Naive B cell (primary cell): Measurements from ENCODE around the gene KCNAB2. TPM values are rescaled to one million over a fixed set of nuclear protein-coding genes. Genes with fewer than 3 reads are reported as not detected.

Source experiments
- ATAC-seq, 2 donors: fragments of 150-1000 bp; cut with Tn5 transposase; 2 replicates each; pipeline ENCODE4 v1.10.0; 2021; ENCODE audit warnings: low read depth in 2 of 2, mild to moderate bottlenecking in 2 of 2, moderate library complexity in 2 of 2
- DNase-seq: peaks from one replicate; pipeline ENCODE4 v3.0.0; 2022
- H3K27ac Mint-ChIP-seq, 6 donors: one replicate each; pipeline ENCODE4 v1.8.0; 2020 to 2022; ENCODE audit warnings: mild to moderate bottlenecking in 6 of 6, mixed read lengths in 6 of 6, moderate library complexity in 5 of 6, inconsistent platforms in 2 of 6
- H3K27me3 Mint-ChIP-seq, 3 donors: one replicate each; pipeline ENCODE4 v1.8.0; 2021 to 2022; ENCODE audit warnings: mixed read lengths in 3 of 3, mild to moderate bottlenecking in 1 of 3
- H3K36me3 Mint-ChIP-seq, 2 donors: one replicate each; pipeline ENCODE4 v1.8.0; 2020 to 2022; ENCODE audit warnings: mixed read lengths in 2 of 2, inconsistent platforms in 1 of 2, mild to moderate bottlenecking in 1 of 2
- H3K4me1 Mint-ChIP-seq, 3 donors: one replicate each; pipeline ENCODE4 v1.8.0; 2020 to 2022; ENCODE audit warnings: mixed read lengths in 3 of 3, inconsistent platforms in 1 of 3, mild to moderate bottlenecking in 1 of 3, moderate library complexity in 1 of 3
- H3K4me3 Mint-ChIP-seq, 8 donors: one replicate each; pipeline ENCODE4 v1.8.0; 2020 to 2022; ENCODE audit warnings: mild to moderate bottlenecking in 8 of 8, mixed read lengths in 8 of 8, moderate library complexity in 8 of 8, inconsistent platforms in 2 of 8
- H3K9me3 Mint-ChIP-seq, 7 donors: one replicate each; pipeline ENCODE4 v1.8.0; 2020 to 2022; ENCODE audit warnings: mixed read lengths in 7 of 7, mild to moderate bottlenecking in 5 of 7, inconsistent platforms in 2 of 7, moderate library complexity in 1 of 7
- polyA plus RNA-seq, 6 donors: library from polyadenylated mRNA; unstranded; fragments of 300-500 nt; fragmentation: Illumina TruSeq; gene quantifications; one replicate each; pipeline ENCODE4 v1.2.3, GENCODE V29; 2021; ENCODE audit warnings: low read depth in 6 of 6

Gene KCNAB2
- polyA plus RNA-seq, 6 donors from 2014 or later: 10.2 to 16.8 (median 13.9) TPM

GRCh38 chr1:6124746-6125365 is 79.2 kb downstream of the KCNAB2 start:
- DNase-seq: no peak
- ATAC-seq: no peak
- Mint-ChIP-seq H3K9me3 (peaks cover 0 to 2% (median 0%) of the 10 kb centered on the region in 7 donors), H3K36me3 (no peaks in the 10 kb centered on the region), H3K27ac (peak overlapping the region in 1 of 6 donors; percentile 26), H3K4me1 (peaks cover 5 to 14% (median 14%) of the 10 kb centered on the region in 3 donors), H3K4me3 (no peak overlapping the region), H3K27me3 (peaks cover 0 to 31% (median 22%) of the 10 kb centered on the region in 3 donors)

GRCh38 chr1:6125366-6125765 is 79.7 kb downstream of the KCNAB2 start:
- ATAC-seq (no peak), DNase-seq (no peak)
- Mint-ChIP-seq H3K36me3 (no peaks in the 10 kb centered on the region), H3K9me3 (peaks cover 0 to 2% (median 0%) of the 10 kb centered on the region in 7 donors), H3K4me1 (peaks cover 5 to 14% (median 14%) of the 10 kb centered on the region in 3 donors), H3K27ac (no peak overlapping the region), H3K4me3 (no peak overlapping the region), H3K27me3 (peaks cover 0 to 31% (median 22%) of the 10 kb centered on the region in 3 donors)

GRCh38 chr1:6126028-6126427 is 80.3 kb downstream of the KCNAB2 start:
- H3K4me3 Mint-ChIP-seq: no peak overlapping the region
- ATAC-seq: no peak
- peaks cover 0 to 2% (median 0%) of the 10 kb centered on the region in 7 donors for H3K9me3 Mint-ChIP-seq
- H3K4me1 Mint-ChIP-seq: peaks cover 5 to 14% (median 14%) of the 10 kb centered on the region in 3 donors
- DNase-seq: no peak
- H3K27ac Mint-ChIP-seq: no peak overlapping the region
- no peaks in the 10 kb centered on the region for H3K36me3 Mint-ChIP-seq
- peaks cover 0 to 31% (median 22%) of the 10 kb centered on the region in 3 donors for H3K27me3 Mint-ChIP-seq

GRCh38 chr1:6126521-6127067 is 80.9 kb downstream of the KCNAB2 start:
- peak overlapping the region in 2 of 8 donors; percentile 13 to 75 for H3K4me3 Mint-ChIP-seq
- peaks cover 0 to 31% (median 22%) of the 10 kb centered on the region in 3 donors for H3K27me3 Mint-ChIP-seq
- ATAC-seq (no peak), DNase-seq (no peak)
- H3K9me3 Mint-ChIP-seq: peaks cover 0 to 2% (median 0%) of the 10 kb centered on the region in 7 donors
- no peak overlapping the region for H3K27ac Mint-ChIP-seq
- no peaks in the 10 kb centered on the region for H3K36me3 Mint-ChIP-seq
- peaks cover 5 to 14% (median 14%) of the 10 kb centered on the region in 3 donors for H3K4me1 Mint-ChIP-seq

- Mint-ChIP-seq H3K4me3 (peak overlapping the region in 1 of 8 donors; percentile 18), H3K27ac (no peak overlapping the region), H3K27me3 (peaks cover 5 to 35% (median 30%) of the 10 kb centered on the region in 3 donors), H3K36me3 (peaks cover 0 to 11% of the 10 kb centered on the region in 2 donors), H3K4me1 (peaks cover 5 to 14% (median 14%) of the 10 kb centered on the region in 3 donors), H3K9me3 (peaks cover 4 to 10% (median 10%) of the 10 kb centered on the region in 7 donors)
- ATAC-seq (peak; percentile 75 to 81), DNase-seq (peak; percentile 19)
These were observed 82.0 kb downstream of the KCNAB2 start for GRCh38 chr1:6127587-6128163.

GRCh38 chr1:6128276-6129081 is 82.8 kb downstream of the KCNAB2 start:
- peaks cover 4 to 13% (median 12%) of the 10 kb centered on the region in 7 donors for H3K9me3 Mint-ChIP-seq
- no peak overlapping the region for H3K4me3 Mint-ChIP-seq
- no peak for DNase-seq
- peaks cover 0 to 14% of the 10 kb centered on the region in 2 donors for H3K36me3 Mint-ChIP-seq
- H3K4me1 Mint-ChIP-seq: peaks cover 5 to 14% (median 14%) of the 10 kb centered on the region in 3 donors
- H3K27ac Mint-ChIP-seq: peak overlapping the region in 1 of 6 donors; percentile 59
- H3K27me3 Mint-ChIP-seq: peaks cover 5 to 40% (median 34%) of the 10 kb centered on the region in 3 donors
- ATAC-seq: no peak

GRCh38 chr1:6129313-6129712 is 83.6 kb downstream of the KCNAB2 start:
- peaks cover 5 to 14% (median 14%) of the 10 kb centered on the region in 3 donors for H3K4me1 Mint-ChIP-seq
- H3K4me3 Mint-ChIP-seq: peak overlapping the region in 1 of 8 donors; percentile 24
- peaks cover 4 to 13% (median 12%) of the 10 kb centered on the region in 7 donors for H3K9me3 Mint-ChIP-seq
- H3K36me3 Mint-ChIP-seq: peaks cover 0 to 14% of the 10 kb centered on the region in 2 donors
- ATAC-seq (no peak), DNase-seq (no peak)
- H3K27me3 Mint-ChIP-seq: peaks cover 5 to 43% (median 34%) of the 10 kb centered on the region in 3 donors
- H3K27ac Mint-ChIP-seq: no peak overlapping the region

GRCh38 chr1:6130036-6130435 is 84.3 kb downstream of the KCNAB2 start:
- peaks cover 4 to 13% (median 12%) of the 10 kb centered on the region in 7 donors for H3K9me3 Mint-ChIP-seq
- peaks cover 5 to 39% (median 32%) of the 10 kb centered on the region in 3 donors for H3K27me3 Mint-ChIP-seq
- peaks cover 5 to 14% (median 14%) of the 10 kb centered on the region in 3 donors for H3K4me1 Mint-ChIP-seq
- no peak overlapping the region for H3K27ac Mint-ChIP-seq
- DNase-seq (no peak), ATAC-seq (no peak)
- H3K4me3 Mint-ChIP-seq: peak overlapping the region in 1 of 8 donors; percentile 20
- peaks cover 0 to 14% of the 10 kb centered on the region in 2 donors for H3K36me3 Mint-ChIP-seq

GRCh38 chr1:6130596-6130995 is 84.9 kb downstream of the KCNAB2 start:
- Mint-ChIP-seq H3K4me1 (peaks cover 5 to 14% (median 14%) of the 10 kb centered on the region in 3 donors), H3K36me3 (peaks cover 0 to 14% of the 10 kb centered on the region in 2 donors), H3K9me3 (peaks cover 4 to 13% (median 12%) of the 10 kb centered on the region in 7 donors), H3K4me3 (no peak overlapping the region), H3K27ac (peak overlapping the region in 1 of 6 donors; percentile 92), H3K27me3 (peaks cover 5 to 35% (median 27%) of the 10 kb centered on the region in 3 donors)
- DNase-seq (no peak), ATAC-seq (no peak)

- no peak for DNase-seq
- Mint-ChIP-seq H3K27me3 (peaks cover 5 to 27% (median 19%) of the 10 kb centered on the region in 3 donors), H3K4me3 (no peak overlapping the region), H3K9me3 (peaks cover 4 to 13% (median 12%) of the 10 kb centered on the region in 7 donors), H3K4me1 (peaks cover 4 to 13% (median 12%) of the 10 kb centered on the region in 3 donors), H3K27ac (no peak overlapping the region), H3K36me3 (peaks cover 0 to 14% of the 10 kb centered on the region in 2 donors)
- no peak for ATAC-seq
These were observed 85.9 kb downstream of the KCNAB2 start for GRCh38 chr1:6131561-6131960.

GRCh38 chr1:6133146-6133895 is 87.6 kb downstream of the KCNAB2 start:
- H3K4me1 Mint-ChIP-seq: peaks cover 0 to 6% (median 0%) of the 10 kb centered on the region in 3 donors
- peaks cover 0 to 14% of the 10 kb centered on the region in 2 donors for H3K36me3 Mint-ChIP-seq
- peaks cover 4 to 13% (median 11%) of the 10 kb centered on the region in 7 donors for H3K9me3 Mint-ChIP-seq
- H3K27ac Mint-ChIP-seq: no peak overlapping the region
- H3K4me3 Mint-ChIP-seq: no peak overlapping the region
- DNase-seq: no peak
- ATAC-seq: no peak
- H3K27me3 Mint-ChIP-seq: peaks cover 10 to 25% (median 21%) of the 10 kb centered on the region in 3 donors

GRCh38 chr1:6134206-6134605 is 88.5 kb downstream of the KCNAB2 start:
- peaks cover 0 to 14% of the 10 kb centered on the region in 2 donors for H3K36me3 Mint-ChIP-seq
- peaks cover 4 to 13% (median 11%) of the 10 kb centered on the region in 7 donors for H3K9me3 Mint-ChIP-seq
- peaks cover 15 to 21% (median 18%) of the 10 kb centered on the region in 3 donors for H3K27me3 Mint-ChIP-seq
- ATAC-seq (no peak), DNase-seq (no peak)
- H3K27ac Mint-ChIP-seq: no peak overlapping the region
- H3K4me1 Mint-ChIP-seq: no peaks in the 10 kb centered on the region
- no peak overlapping the region for H3K4me3 Mint-ChIP-seq
